ENCODE data around the gene AEBP2. TPM values are rescaled to one million over a fixed set of nuclear protein-coding genes. Genes with fewer than 3 reads are reported as not detected.

Gene AEBP2
- total and polyA plus RNA-seq, 2 experiments from 2014 or later = 12.4 to 22.5 TPM

DNA sequence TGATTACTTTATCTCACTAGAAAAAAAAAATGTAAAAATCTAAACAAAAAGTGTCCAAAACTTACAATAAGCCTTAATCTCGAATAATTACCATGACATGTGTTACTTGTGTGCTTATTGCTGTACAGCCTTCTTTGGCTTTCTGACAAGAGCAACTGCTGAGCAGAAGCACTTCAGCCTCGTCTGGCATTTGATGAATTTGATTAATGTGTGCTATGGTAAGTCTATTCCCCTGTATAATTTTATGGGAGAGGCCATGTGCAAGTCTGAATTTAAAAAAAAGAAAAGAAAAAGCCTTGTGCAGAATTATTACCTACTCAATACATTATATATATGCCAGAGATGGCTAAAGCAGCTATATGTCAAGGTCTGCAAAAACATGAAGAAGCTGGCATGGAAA, 113.9 kb downstream of the AEBP2 start:
- Histone ChIP-seq H3K4me1 (ENCODE audit: insufficient read depth) (peaks cover 5% of the 10 kb centered on the region), H3K27ac (no peak overlapping the region), H3K4me3 (no peak overlapping the region), H3K27me3 (no peaks in the 10 kb centered on the region), H4K20me1 (ENCODE audit: insufficient read depth, poor library complexity, severe bottlenecking) (no peaks in the 10 kb centered on the region), H3K79me2 (no peaks in the 10 kb centered on the region), H3K9me2 (replicated peaks; ENCODE audit: insufficient read depth) (no peaks in the 10 kb centered on the region), H3K9me3 (ENCODE audit: low read depth) (no peaks in the 10 kb centered on the region), H3K4me2 (no peak overlapping the region), H2AFZ (no peak overlapping the region), H3K36me3 (replicated peaks; ENCODE audit: insufficient read depth, low read depth) (no peaks in the 10 kb centered on the region)
- WGBS (ENCODE audit: low lambda C conversion rate, missing lambda C conversion rate) = 71% methylated on average over 2 of the region's 2 CpGs
- DNase-seq (ENCODE audit: low spot score) = no peak
- TF ChIP-seq CTCF (IDR thresholded peaks at IDR 0.05; ENCODE audit: poor library complexity) (no peak), EZH2phosphoT487 (IDR thresholded peaks at IDR 0.05; ENCODE audit: low read depth, severe bottlenecking, unreplicated experiment) (no peak), EZH2 (IDR thresholded peaks at IDR 0.05; ENCODE audit: borderline replicate concordance) (no peak)

DNA sequence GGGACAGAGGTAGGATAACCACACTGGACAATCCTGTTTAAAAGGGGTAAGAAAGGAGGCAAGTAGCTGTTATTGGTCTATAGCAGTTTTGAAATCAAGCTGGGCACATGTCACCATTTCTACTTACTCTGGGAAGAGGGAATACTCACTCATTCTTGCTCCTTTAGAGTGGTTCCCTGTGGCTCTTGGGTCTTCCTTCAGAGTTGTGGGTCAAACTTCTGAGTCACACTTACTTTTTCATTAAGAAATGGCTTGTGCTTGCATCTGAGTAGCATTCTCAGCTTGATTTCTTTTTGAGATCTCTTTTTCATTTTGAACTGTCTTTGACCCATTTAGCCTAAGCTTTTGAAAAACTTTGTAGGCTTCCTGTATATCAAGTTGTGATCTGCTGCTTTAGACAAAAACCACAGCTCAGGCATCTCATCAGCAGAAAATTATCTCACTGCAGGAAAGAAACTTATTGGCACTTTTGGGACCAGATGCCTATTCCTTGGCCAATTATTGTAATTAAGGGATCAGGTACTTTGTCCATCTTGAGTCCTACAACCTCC, 122.2 kb downstream of the AEBP2 start:
- Histone ChIP-seq H3K4me2 (no peak overlapping the region), H3K27ac (no peak overlapping the region), H3K4me1 (ENCODE audit: insufficient read depth) (no peaks in the 10 kb centered on the region), H3K9me3 (ENCODE audit: low read depth) (no peaks in the 10 kb centered on the region), H2AFZ (no peak overlapping the region), H3K36me3 (replicated peaks; ENCODE audit: insufficient read depth, low read depth) (no peaks in the 10 kb centered on the region), H3K27me3 (no peaks in the 10 kb centered on the region), H3K4me3 (no peak overlapping the region), H4K20me1 (ENCODE audit: insufficient read depth, poor library complexity, severe bottlenecking) (no peaks in the 10 kb centered on the region), H3K9me2 (replicated peaks; ENCODE audit: insufficient read depth) (no peaks in the 10 kb centered on the region), H3K79me2 (no peaks in the 10 kb centered on the region)
- TF ChIP-seq EZH2phosphoT487 (IDR thresholded peaks at IDR 0.05; ENCODE audit: low read depth, severe bottlenecking, unreplicated experiment) = no peak
- DNase-seq (ENCODE audit: low spot score) = no peak

Small RNAs within 50 kb of the gene (small RNA-seq; reads per million reads assigned to genes)
- not detected for gene AC091805.2
- gene RNU6-254P = not detected
